ENCODE measurements around the gene ZNF830. TPM values are rescaled to one million over a fixed set of nuclear protein-coding genes. Genes with fewer than 3 reads are reported as not detected.

Gene ZNF830
- total and polyA plus RNA-seq, 9 of the 15 experiments (the other 6 are each of a cell fraction or from before 2014, with no cell fraction given), result 13.1 to 28.7 (median 21.7) TPM

DNA sequence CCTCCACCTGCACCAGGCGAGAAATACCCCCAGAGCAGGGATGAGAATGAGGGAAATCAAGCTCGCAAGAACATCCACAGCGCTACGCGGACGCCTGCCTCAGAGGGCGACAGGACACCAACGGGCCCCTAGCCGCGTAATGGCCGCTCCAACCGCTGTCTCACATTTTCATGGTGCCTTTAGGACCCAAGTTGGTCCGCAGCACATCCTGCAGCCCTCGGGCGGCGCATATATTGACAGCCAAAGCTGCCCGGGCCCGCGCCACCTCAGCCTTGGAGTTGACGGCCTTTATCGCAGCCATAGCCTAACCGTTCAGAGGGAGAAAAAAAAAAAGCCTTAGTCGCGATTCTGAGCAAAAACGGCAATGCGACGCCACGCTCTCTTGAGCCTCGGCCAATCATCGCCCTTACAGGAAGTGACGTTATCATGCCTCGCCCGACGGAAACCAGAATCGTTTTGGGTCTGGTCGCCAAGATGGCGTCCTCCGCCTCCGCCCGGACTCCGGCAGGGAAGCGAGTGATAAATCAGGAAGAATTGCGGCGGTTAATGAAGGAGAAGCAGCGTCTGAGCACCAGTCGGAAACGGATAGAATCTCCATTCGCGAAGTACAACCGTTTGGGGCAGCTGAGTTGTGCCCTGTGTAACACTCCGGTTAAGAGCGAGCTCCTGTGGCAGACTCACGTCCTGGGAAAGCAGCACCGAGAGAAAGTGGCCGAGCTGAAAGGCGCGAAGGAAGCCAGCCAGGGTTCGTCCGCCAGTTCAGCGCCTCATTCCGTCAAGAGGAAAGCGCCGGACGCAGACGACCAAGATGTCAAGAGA lies at the start of gene ZNF830, which contains the start of gene CCT6B (continued):
- TF ChIP-seq THAP12 (CRISPR knock-in tag; IDR thresholded peaks at IDR 0.05) (no peak), NFIX (CRISPR knock-in tag; IDR thresholded peaks at IDR 0.05; ENCODE audit: low read depth) (no peak), FOS (IDR thresholded peaks at IDR 0.05; ENCODE audit: extremely low read depth, insufficient read length) (no peak), HMG20A (CRISPR knock-in tag; conservative IDR thresholded peaks at IDR 0.05) (no peak), ELF4 (CRISPR knock-in tag; IDR thresholded peaks at IDR 0.05) (no peak), FOXJ2 (tag; IDR thresholded peaks at IDR 0.05) (no peak), ZNF57 (CRISPR knock-in tag; IDR thresholded peaks at IDR 0.05) (no peak), ZNF165 (CRISPR knock-in tag; IDR thresholded peaks at IDR 0.05; ENCODE audit: borderline replicate concordance) (no peak), ZNF384 (IDR thresholded peaks at IDR 0.05; ENCODE audit: low read depth, low read length) (peak; percentile 98), CREB3L1 (IDR thresholded peaks at IDR 0.05; ENCODE audit: borderline replicate concordance, low read depth) (peak; percentile 77; the same call in 1 of the 2 replicates), ZNF3 (CRISPR knock-in tag; IDR thresholded peaks at IDR 0.05) (no peak), SIN3A (IDR thresholded peaks at IDR 0.05; ENCODE audit: borderline replicate concordance in 2 of 2, control insufficient read depth in 1 of 2, low read depth in 2 of 2, low read length in 2 of 2) (peak in 1 of 2 experiments; percentile 37; a peak in 1 of 4 replicates), KLF10 (CRISPR knock-in tag; IDR thresholded peaks at IDR 0.05) (no peak), NELFE (IDR thresholded peaks at IDR 0.05; ENCODE audit: insufficient read depth, insufficient read length) (no peak), ZNF436 (CRISPR knock-in tag; IDR thresholded peaks at IDR 0.05) (no peak), ZNF583 (CRISPR knock-in tag; IDR thresholded peaks at IDR 0.05) (no peak), RFX1 (IDR thresholded peaks at IDR 0.05) (no peak), CBX2 (IDR thresholded peaks at IDR 0.05; ENCODE audit: insufficient read depth, low read length, poor library complexity, severe bottlenecking) (no peak), RCOR1 (IDR thresholded peaks at IDR 0.05; ENCODE audit: borderline replicate concordance in 1 of 2, low read depth in 2 of 2, low read length in 2 of 2) (no peak; a peak in 1 of 4 replicates), CHD2 (IDR thresholded peaks at IDR 0.05; ENCODE audit: low read depth, low read length) (no peak)
- TF ChIP-seq, protein P1, sequence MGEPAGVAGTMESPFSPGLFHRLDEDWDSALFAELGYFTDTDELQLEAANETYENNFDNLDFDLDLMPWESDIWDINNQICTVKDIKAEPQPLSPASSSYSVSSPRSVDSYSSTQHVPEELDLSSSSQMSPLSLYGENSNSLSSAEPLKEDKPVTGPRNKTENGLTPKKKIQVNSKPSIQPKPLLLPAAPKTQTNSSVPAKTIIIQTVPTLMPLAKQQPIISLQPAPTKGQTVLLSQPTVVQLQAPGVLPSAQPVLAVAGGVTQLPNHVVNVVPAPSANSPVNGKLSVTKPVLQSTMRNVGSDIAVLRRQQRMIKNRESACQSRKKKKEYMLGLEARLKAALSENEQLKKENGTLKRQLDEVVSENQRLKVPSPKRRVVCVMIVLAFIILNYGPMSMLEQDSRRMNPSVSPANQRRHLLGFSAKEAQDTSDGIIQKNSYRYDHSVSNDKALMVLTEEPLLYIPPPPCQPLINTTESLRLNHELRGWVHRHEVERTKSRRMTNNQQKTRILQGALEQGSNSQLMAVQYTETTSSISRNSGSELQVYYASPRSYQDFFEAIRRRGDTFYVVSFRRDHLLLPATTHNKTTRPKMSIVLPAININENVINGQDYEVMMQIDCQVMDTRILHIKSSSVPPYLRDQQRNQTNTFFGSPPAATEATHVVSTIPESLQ (CRISPR knock-in tag; IDR thresholded peaks at IDR 0.05), result no peak

Data from K562 (cell line).